Left cardiac atrium (tissue), 4 donors: ENCODE measurements around the gene CSK. TPM values are rescaled to one million over a fixed set of nuclear protein-coding genes. Genes with fewer than 3 reads are reported as not detected.
"Not testable (repeated sequence)": the region's sequence is repeated elsewhere in the genome, so short reads cannot be mapped to it uniquely, and the experiment has no call there.

Experiments used
- ATAC-seq, 2 donors: fragments of 200-7000 bp; cut with Tn5 transposase; one replicate each; pipeline ENCODE4 v1.9.1; 2020; ENCODE audit warnings: mild to moderate bottlenecking in 2 of 2, moderate library complexity in 2 of 2
- DNase-seq: peaks from one replicate; pipeline ENCODE4 v3.0.0-alpha.2; 2020
- intact Hi-C, 2 donors: fragments of 100-400 bp; cut with DNase I; formaldehyde crosslinking; loops; one replicate each; pipeline versions ENCODE4 v1.14.1 to v1.15.1; 2022 to 2023
- long read RNA-seq: library from polyadenylated mRNA; unstranded; transcript quantifications from one replicate; pipeline ENCODE4 v2.0.0, GENCODE V29; 2021
- total RNA-seq, 2 donors: library from RNA; stranded (reverse); fragmentation: NEBNext Ultra II Directional; extraction: Animal tissue kit (Norgen Biotek cat#: 25700); gene quantifications; one replicate each; pipeline ENCODE4 v1.2.1, GENCODE V29; 2021
- donor health status: DM: no; HTN: yes; CAD: no.
- donor health status: DM: no; HTN: yes; CAD: no; lungs with severe emphysema.
- donor health status: DM: yes; HTN: yes; CAD: no.
- donor health status: Dilated cardiomyopathy.

The CSK gene
- total RNA-seq, result 10 to 100 TPM; 49.7 to 59.2 TPM
- long read RNA-seq, transcript CSK-201 (13 exons, 2,767 nt), result major isoform, 7 of 25 reads
- long read RNA-seq, partial matches to known transcripts, result 16 of 25 reads
- long read RNA-seq, other reads (novel, unspliced or antisense), result 1 of 25 reads

- intact Hi-C loops, result loop anchor here (5.0 to 10.0 kb wide), 3 partner anchors 53 to 156 kb away; partner anchors contain the start of genes COX5A (in 1 of the 2) and FAM219B (in 1 of the 2)
- DNase-seq (peak; percentile 83), ATAC-seq (peak; percentile 45 to 63)
Measured at GRCh38 chr15:74781431-74782258, at the start of gene CSK. CSK (plus strand) TSS chr15:74782080; CDS start chr15:74798298, 16,218 bp downstream.

- no peak for ATAC-seq
- intact Hi-C loops, result no loop called here
- no peak for DNase-seq
Measured at GRCh38 chr15:74732846-74733245, 49.0 kb upstream of the CSK start.

GRCh38 chr15:74733269-74733668, 48.6 kb upstream of the CSK start:
- no peak for DNase-seq
- ATAC-seq, result no peak
- intact Hi-C loops, result no loop called here

GRCh38 chr15:74735305-74735704, 46.6 kb upstream of the CSK start:
- ATAC-seq, result no peak
- no peak for DNase-seq
- intact Hi-C loops, result no loop called here

GRCh38 chr15:74738239-74738638, 43.6 kb upstream of the CSK start:
- ATAC-seq, DNase-seq, intact Hi-C loops: not testable (repeated sequence)

GRCh38 chr15:74742422-74742821, 39.5 kb upstream of the CSK start:
- ATAC-seq, result no peak
- intact Hi-C loops, result no loop called here
- DNase-seq, result no peak

- intact Hi-C loops, result no loop called here
- no peak for ATAC-seq
- DNase-seq, result no peak
Measured at GRCh38 chr15:74746389-74746788, 35.5 kb upstream of the CSK start.

- intact Hi-C loops, result no loop called here
- ATAC-seq, result no peak
- DNase-seq, result no peak
Measured at GRCh38 chr15:74748322-74748946, 33.4 kb upstream of the CSK start, which contains the start of gene CYP1A2. CYP1A2 (plus strand) TSS chr15:74748845; CDS start chr15:74749739, 894 bp downstream.

GRCh38 chr15:74749832-74750231, 32.0 kb upstream of the CSK start:
- intact Hi-C loops, result no loop called here
- ATAC-seq, result no peak
- DNase-seq, result no peak

GRCh38 chr15:74750751-74751150, 31.1 kb upstream of the CSK start:
- ATAC-seq (no peak), DNase-seq (no peak)
- intact Hi-C loops, result no loop called here

- intact Hi-C loops, result no loop called here
- no peak for DNase-seq
- no peak for ATAC-seq
Measured at GRCh38 chr15:74752011-74752410, 29.9 kb upstream of the CSK start.

- intact Hi-C loops, result no loop called here
- ATAC-seq (no peak), DNase-seq (no peak)
Measured at GRCh38 chr15:74752531-74752930, 29.3 kb upstream of the CSK start.

GRCh38 chr15:74754593-74755215, 27.2 kb upstream of the CSK start:
- ATAC-seq, result no peak
- intact Hi-C loops, result no loop called here

GRCh38 chr15:74758736-74759135, 23.1 kb upstream of the CSK start:
- intact Hi-C loops, result no loop called here
- no peak for DNase-seq
- no peak for ATAC-seq

More at GRCh38 chr15:74754593-74755215, 27.2 kb upstream of the CSK start:
- no peak for DNase-seq

GRCh38 chr15:74762791-74763150, 19.1 kb upstream of the CSK start:
- DNase-seq, result no peak
- intact Hi-C loops, result loop anchor here in 1 of 2 donors (10.0 kb wide), 1 partner anchor 388 kb away; no protein-coding TSS in a partner anchor
- ATAC-seq, result peak in 1 of 2 donors; percentile 16

GRCh38 chr15:74763416-74763815, 18.5 kb upstream of the CSK start:
- intact Hi-C loops, result loop anchor here in 1 of 2 donors (10.0 kb wide), 1 partner anchor 389 kb away; no protein-coding TSS in a partner anchor
- no peak for ATAC-seq
- no peak for DNase-seq

- intact Hi-C loops, result loop anchor here (2.0 to 10.0 kb wide), 3 partner anchors 131 to 393 kb away; no protein-coding TSS in a partner anchor
- no peak for ATAC-seq
- DNase-seq, result no peak
Measured at GRCh38 chr15:74767167-74768098, 14.4 kb upstream of the CSK start.

- DNase-seq (no peak), ATAC-seq (no peak)
- intact Hi-C loops, result loop anchor here (2.0 to 10.0 kb wide), 3 partner anchors 131 to 393 kb away; no protein-coding TSS in a partner anchor
Measured at GRCh38 chr15:74768099-74768770, 13.6 kb upstream of the CSK start.
